Measurements from ENCODE around the gene CNTRL.

Gene CNTRL

GRCh38 chr9:121199921-121200320, 125.2 kb downstream of the CNTRL start:
- DNase-seq (ENCODE audit: low spot score) (no peak), FAIRE-seq (no peak)

DNA sequence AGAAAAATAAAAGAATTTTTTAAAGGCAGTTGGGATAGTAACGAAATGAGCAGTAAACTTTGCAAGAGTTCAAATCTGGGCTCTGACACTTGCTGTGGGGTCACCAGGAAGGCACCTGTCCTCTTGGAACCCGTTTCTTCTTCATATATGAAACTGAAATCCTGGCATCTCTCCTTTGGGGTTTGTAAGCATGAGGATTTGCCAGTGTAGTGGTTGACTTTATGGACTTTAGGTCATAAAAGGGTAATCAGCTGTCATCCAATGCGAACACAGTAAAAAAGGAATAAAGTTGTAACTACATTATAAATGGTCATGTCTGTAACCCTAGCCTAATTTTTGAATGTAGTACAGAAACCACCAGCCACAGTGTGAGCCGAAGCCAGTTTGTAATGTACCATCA, 125.6 kb downstream of the CNTRL start:
- FAIRE-seq: no peak

DNA sequence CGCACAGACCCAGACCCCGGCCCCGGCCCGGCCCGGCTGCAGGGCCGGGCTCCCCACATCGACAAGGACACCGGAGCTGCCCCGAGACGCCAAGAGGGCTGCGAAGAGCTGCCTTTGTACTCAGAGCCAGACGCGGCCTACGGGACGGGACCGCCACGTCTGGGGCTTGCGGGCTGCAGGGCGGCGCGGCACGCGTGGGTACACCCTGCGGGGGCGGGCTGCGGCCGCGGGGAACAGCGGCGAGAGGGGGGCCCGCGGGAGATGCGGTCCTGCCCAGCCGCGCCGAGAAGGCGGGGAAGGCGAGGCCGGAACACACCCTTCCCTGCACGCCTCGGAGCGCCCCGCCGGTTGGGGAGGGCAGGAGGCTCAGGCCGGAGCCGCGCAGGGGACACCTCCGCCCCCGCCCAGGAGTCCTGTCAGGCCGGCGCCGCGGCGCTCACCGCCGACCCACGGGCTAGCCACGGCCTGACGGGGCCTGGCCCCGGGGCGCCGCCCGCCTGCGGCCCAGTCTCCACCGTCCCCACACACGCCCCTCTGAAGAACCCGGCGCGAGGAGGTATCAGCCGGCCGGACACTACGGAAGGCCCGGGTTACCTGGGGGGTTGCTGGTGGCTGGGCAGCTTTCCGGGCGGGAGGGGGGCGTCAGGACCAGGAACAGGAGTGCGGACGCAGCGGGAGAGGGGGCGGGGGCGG, 126.4 kb downstream of the CNTRL start:
- FAIRE-seq (no peak), DNase-seq (ENCODE audit: low spot score) (no peak)

More for the DNA sequence above, 125.6 kb downstream of the CNTRL start:
- DNase-seq (ENCODE audit: low spot score): no peak

DNA sequence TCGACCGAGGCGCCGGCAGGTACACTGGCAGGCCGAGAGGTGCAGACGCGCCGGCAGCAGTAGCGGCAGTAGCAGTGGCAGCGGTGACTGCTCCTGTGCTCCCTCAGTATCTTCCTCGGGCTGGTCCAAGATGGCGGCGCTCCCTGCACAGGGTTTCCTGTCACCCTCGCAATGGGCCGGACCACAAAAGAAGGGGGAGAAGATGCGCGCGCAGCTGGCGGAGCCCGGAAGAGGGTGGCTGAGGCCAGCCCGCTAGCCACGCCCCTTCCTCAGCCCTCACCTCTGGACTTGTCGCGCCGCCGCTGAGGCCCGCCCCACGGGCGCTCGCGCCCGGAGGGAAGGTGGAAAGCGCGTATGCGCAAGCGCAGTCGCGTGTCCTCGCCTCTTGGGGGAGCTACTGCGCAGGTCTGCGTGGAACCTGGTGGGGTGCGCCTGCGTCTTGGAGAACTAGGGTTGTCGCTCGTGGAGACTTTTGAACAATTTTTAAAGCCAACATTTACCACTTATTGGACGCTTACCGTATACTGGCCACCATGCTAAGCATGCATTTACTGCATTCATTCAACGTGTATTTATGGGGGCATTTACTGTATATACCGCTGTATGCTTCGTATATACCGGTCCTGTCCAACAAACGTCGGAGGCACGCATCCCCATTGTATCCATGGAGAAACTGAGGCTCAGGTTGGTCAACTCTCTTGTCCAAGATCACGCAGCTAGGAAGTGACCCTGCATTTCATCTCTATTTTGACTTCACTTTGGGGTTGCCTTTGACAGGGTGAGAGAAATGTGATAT, 127.2 kb downstream of the CNTRL start, which contains the start of gene RAB14:
RAB14 (minus strand) TSS at position 132 of the 796 bp plus-strand sequence. CDS start 8,457 bp downstream, outside the sequence.
- DNase-seq (ENCODE audit: low spot score): peak; percentile 98
- FAIRE-seq: peak; percentile 87

GRCh38 chr9:121204121-121204520, 129.4 kb downstream of the CNTRL start:
- no peak for DNase-seq (ENCODE audit: low spot score)
- FAIRE-seq: no peak

DNA sequence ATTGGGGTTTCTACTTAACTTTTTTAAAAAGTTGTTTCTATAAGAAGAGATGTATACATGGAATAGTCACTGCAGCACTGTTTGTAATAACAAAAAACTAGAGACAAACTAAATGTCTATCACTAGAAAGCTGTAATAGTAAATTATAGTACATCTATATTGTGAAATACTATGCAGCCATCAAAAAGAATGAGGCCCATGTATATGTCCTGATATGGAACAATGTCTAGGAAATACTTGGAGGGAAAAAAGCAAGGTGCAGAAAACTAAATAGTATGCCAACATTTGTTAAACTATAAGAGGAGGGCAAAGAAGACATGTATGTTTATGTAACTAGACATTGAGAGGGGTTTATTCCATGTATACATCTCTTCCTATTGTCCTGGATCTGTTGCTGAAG, 129.9 kb downstream of the CNTRL start:
- DNase-seq (ENCODE audit: low spot score) (no peak), FAIRE-seq (no peak)

GRCh38 chr9:121206516-121207370, 132.0 kb downstream of the CNTRL start:
- no peak for FAIRE-seq

DNA sequence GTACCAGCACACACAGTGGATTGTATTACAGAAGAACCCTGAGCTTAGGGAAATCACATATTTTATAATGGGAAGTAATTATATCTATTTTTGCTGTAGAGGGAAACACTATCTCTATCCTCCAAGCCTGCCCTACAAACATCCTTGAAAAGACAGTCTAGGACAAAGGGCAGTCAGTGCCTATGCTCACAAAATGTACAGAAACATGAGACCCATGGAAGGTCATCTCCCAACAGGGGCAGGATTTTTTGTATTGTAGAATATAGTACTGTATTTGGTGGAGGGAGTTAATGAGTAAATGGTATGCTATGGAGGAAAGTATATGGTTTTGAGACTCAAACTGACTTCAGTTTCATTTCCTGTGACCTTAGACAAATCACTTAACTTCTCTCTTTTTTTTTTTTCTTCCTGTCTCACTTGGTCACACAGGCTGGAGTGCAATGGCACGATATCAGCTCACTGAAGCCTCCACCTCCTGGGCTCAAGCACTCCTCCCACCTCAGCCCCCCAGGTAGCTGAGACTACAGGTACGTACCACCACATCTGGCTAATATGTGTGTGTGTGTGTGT, 132.7 kb downstream of the CNTRL start:
- FAIRE-seq (no peak), DNase-seq (ENCODE audit: low spot score) (no peak)

More at GRCh38 chr9:121206516-121207370, 132.0 kb downstream of the CNTRL start:
- DNase-seq (ENCODE audit: low spot score): no peak

DNA sequence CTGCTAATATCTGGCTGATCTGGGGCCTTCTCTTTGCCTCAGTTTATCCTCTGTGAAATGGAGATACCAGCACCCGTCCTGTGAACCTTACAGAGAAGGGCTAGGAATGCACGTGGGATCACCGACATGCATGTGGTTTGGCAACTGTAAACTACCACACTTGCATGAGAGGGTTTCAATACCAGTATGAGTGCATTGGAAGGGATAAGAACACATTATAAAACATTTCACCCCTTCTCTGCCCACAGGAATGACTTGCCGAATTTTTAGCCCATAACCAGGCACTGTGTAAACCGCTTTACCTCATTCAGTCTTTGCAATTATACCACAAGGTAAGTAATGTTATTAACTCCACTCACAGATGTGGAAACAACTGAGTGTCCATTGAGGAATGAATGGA, 135.8 kb downstream of the CNTRL start:
- FAIRE-seq: no peak
- no peak for DNase-seq (ENCODE audit: low spot score)

DNA sequence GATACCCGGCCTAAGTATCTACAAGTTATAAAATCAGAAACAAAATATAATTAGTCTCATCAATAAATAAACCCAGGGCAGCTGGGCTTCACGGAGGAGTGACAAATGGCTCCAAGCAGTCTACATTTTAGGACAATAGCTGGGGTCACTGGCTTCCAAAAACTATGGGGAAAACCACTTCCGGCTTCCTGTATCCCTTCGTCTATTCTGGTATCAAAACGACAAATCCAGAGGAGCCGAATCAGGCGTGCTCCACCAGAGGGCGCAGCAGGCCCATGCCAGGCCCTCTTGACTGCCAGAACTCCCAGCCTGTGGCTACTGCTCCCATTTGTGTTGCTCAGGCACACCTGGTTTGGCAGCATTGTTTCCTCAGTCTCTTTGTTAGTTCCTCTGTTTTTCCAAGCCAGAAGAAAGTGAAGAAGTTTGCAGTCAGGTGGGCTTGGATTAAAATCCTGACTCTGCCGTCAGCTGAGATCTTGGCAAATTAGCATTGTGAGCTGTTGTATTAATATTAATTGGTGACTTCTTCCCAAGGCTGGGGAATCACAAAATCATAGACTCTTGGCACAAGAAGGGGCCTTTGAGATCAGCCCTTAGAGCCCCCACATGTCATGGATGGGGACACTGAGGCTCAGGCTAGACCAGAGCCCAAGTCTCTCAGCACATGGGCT, 138.5 kb downstream of the CNTRL start:
- peak; percentile 71 for DNase-seq (ENCODE audit: low spot score)
- peak; percentile 38 for FAIRE-seq

GRCh38 chr9:121214005-121214404, 139.2 kb downstream of the CNTRL start:
- DNase-seq (ENCODE audit: low spot score) (no peak), FAIRE-seq (no peak)

DNA sequence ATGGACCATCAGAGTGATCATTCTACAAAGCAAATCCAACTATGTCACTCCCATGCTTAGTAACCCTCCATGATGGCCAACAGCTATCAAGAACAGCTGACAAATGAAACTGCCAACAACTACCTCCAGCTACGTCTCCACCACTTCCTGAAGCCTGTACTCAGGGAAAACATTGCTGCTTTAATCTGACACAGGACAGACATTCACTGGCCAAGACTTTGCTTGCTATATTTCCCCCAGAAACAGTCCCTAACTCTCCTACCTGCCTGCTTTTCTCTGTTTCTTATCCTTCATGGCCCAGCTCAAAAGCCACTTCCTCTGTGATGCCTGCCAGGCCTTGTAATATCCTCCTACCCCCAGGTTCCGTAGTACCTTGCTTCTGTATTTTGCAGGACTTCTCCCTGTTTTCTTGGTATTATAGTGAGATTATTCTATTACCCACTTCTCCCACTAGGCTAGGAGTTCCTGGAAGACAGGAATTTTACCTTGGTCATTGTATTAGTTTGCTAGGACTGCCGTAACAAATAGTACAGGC, 141.6 kb downstream of the CNTRL start:
- no peak for DNase-seq (ENCODE audit: low spot score)
- FAIRE-seq: no peak

DNA sequence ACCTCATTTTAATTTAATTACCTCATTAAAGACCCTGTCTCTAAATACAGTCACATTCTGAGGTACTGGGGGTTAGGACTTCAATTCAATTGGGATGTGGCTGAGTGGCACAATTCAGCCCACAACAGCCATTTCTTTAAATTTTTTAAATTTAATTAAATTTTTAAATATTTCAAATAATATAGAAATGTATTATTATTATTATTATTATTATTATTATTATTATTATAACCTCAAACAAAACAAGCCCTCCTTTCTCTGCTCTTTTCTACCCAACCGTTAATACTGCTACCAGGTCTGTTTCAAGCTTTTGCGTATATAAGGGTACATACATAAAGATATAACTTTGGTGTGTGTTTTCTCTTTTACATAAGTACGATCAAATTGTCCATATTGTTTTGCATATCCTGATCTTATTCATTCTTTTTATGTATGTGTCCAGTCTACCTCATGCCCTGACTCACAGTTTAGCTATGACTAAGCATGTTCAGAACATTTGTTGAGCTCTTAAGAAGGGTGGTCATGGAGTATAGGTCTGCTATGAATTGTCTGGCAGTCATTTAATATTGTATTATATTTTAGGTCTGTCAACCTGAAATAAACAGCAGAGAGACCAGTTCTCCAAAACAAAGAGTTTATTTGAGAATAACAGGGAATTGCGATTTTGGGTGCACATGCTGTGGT, 143.0 kb downstream of the CNTRL start:
- DNase-seq (ENCODE audit: low spot score) (no peak), FAIRE-seq (no peak)

DNA sequence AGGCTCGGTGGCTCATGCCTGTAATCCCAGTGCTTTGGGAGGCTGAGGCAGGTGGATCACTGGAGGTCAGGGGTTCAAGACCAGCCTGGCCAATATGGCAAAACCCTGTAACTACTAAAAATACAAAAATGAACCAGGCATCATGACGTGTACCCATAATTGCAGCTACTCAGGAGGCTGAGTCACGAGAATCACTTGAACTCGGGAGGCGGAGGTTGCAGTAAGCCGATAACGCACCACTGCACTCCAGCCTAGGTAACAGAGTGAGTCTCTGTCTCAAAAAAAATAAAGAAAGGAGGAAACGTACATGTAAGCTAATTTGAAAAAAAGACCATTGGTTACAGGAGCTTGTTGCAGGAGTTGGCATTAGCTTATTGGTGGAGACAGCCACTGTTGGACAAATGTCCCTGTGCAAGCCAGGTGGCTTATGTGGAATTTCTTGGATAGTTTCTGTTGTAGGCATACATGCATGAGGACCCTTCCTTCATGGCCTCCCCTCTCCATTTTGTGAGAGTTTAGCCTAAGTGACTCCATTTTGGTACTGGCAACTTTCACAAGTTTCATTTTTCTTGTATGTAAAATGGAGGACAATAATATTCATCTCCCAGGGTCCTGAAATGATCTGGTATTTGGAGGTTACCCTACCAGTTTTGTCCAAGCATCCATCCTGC, 143.7 kb downstream of the CNTRL start:
- FAIRE-seq: no peak
- DNase-seq (ENCODE audit: low spot score): no peak

DNA sequence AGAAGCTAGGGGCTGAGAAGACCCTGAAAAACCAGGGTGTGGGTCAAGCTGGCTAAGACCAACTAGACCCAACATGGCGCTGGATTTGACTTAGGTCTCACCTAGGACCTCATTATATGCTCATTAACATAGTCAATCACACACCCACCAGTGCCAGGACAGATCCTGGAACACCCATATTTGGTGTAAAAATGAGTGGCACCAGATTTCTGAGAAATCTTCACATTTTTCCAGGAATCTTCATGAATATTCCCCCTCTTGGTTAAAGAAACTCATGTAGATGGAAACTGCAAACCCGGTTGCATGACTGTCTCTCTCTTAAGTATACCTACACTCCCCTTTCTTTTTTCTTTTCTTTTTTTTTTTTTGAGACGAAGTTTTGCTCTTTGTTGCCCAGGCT, 144.8 kb downstream of the CNTRL start:
- no peak for DNase-seq (ENCODE audit: low spot score)
- FAIRE-seq: no peak

- no peak for FAIRE-seq
- DNase-seq (ENCODE audit: low spot score): no peak
These were observed 146.4 kb downstream of the CNTRL start for GRCh38 chr9:121220996-121221663.

DNA sequence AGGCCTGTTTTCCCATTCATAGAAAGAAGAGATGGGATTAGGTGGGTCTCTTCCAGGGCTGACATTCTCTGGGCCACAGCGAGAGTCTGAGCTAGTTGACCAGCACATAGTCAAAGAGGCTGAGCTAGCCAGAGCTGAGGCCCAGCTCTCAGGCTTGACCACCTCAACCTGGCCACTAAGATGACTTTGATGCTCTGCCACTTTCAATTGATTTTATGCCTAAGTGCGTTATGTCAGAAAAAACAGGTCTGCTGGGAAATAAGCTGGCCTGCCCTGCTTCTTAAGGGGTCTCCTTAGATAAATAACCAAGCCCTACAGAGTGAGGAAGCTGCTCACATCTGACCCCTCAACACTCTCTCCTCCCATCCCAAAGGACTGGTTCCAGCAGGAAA, 146.9 kb downstream of the CNTRL start:
- DNase-seq (ENCODE audit: low spot score): no peak
- FAIRE-seq: no peak

DNA sequence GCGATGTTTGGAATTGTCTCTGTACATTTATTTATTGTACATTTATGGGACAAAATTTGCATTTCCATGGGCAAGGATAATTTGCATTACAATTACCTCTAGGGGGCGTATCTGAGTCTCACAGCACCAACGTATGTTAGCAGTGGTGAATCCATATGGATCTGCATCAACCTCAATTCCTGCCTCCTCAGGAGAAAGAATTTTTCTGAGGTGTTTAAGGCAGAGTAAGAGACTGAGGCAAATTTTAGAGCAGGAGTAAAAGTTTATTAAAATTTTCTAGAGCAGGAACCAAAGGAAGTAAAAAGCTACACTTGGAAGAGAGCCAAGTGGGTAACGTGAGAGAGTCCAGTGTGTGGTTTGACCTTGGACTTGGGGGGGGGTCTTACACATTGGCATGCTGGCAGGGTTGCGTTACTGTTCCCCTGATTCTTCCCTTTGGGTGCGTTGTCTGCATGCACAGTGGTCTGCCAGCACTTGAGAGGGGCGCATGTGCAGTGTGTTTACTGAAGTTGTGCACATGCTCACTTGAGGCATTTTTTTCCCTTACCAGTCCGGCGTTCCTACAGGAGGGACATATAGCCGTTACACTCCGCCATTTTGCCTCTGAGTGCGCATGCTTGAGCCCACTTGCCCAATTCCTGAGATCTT, 147.9 kb downstream of the CNTRL start:
- FAIRE-seq (no peak), DNase-seq (ENCODE audit: low spot score) (peak; percentile 29)

Measured in RCC 7860 (cell line).